ENCODE results near the gene UNC5C.

- no peak for TF ChIP-seq CTCF (IDR thresholded peaks at IDR 0.05 in 8 of 11, conservative IDR thresholded peaks at IDR 0.05 in 3 of 11)
- TF ChIP-seq POLR2A (IDR thresholded peaks at IDR 0.05), result no peak
- TF ChIP-seq POLR2AphosphoS5 (IDR thresholded peaks at IDR 0.05), result peak in 1 of 3 donors; percentile 2
Observed at GRCh38 chr4:95547715-95548471, 880 bp downstream of the UNC5C start.

All from spleen (tissue), 7 donors.